DOHH2 (cell line): ENCODE data around the gene PTF1A.

Source experiments
- H3F3A ChIP-seq: fragments of 200-600 bp; sonication (generic), shearing (Covaris generic); 2 replicates; pipeline ENCODE4 v1.6.0; 2016; ENCODE audit warnings: antibody characterized with exemption, mild to moderate bottlenecking; ENCODE audit not compliant: control insufficient read depth, insufficient read depth
- H3K27ac ChIP-seq: fragments of 200-600 bp; sonication (generic); 2 replicates; pipeline ENCODE4 v1.5.1; 2014; ENCODE audit warnings: low read depth, mild to moderate bottlenecking, low read length, moderate library complexity
- H3K27me3 ChIP-seq: fragments of 200-600 bp; sonication (generic); 2 replicates; pipeline ENCODE4 v1.6.1; 2014; ENCODE audit warnings: mild to moderate bottlenecking, low read length, mixed read lengths; ENCODE audit not compliant: control insufficient read depth
- H3K36me3 ChIP-seq: fragments of 200-600 bp; sonication (generic); 2 replicates; pipeline ENCODE4 v1.6.1; 2014; ENCODE audit warnings: mild to moderate bottlenecking, low read length, moderate library complexity, mixed read lengths; ENCODE audit not compliant: control insufficient read depth
- H3K4me1 ChIP-seq: fragments of 200-600 bp; sonication (generic); 2 replicates; pipeline ENCODE4 v1.6.1; 2014; ENCODE audit warnings: mild to moderate bottlenecking, low read length, mixed read lengths; ENCODE audit not compliant: control insufficient read depth
- H3K4me2 ChIP-seq: fragments of 200-600 bp; sonication (generic); 2 replicates; pipeline ENCODE4 v1.6.0; 2014; ENCODE audit warnings: mild to moderate bottlenecking, low read length, moderate library complexity
- H3K4me3 ChIP-seq: fragments of 200-600 bp; sonication (generic); 2 replicates; pipeline ENCODE4 v1.5.1; 2014; ENCODE audit warnings: mild to moderate bottlenecking, low read length, mixed read lengths
- H3K79me2 ChIP-seq: fragments of 200-600 bp; sonication (generic); 2 replicates; pipeline ENCODE4 v1.6.1; 2014; ENCODE audit warnings: mild to moderate bottlenecking, low read length, mixed read lengths; ENCODE audit not compliant: control insufficient read depth
- H3K9me2 ChIP-seq: fragments of 200-600 bp; sonication (generic); replicated peaks from 2 replicates; pipeline ENCODE4 v1.6.1; 2014; ENCODE audit warnings: mild to moderate bottlenecking, low read length, mixed read lengths; ENCODE audit not compliant: control insufficient read depth
- H3K9me3 ChIP-seq: fragments of 200-600 bp; sonication (generic); 2 replicates; pipeline ENCODE4 v1.6.1; 2014; ENCODE audit warnings: antibody characterized with exemption, low read length, mixed read lengths; ENCODE audit not compliant: control insufficient read depth, insufficient read depth
- H4K20me1 ChIP-seq: fragments of 200-600 bp; sonication (generic); 2 replicates; pipeline ENCODE4 v1.6.0; 2014; ENCODE audit warnings: low read depth, mild to moderate bottlenecking, antibody characterized with exemption, low read length, moderate library complexity; ENCODE audit not compliant: control insufficient read depth, insufficient read depth
- EZH2phosphoT487 ChIP-seq: fragments of 200-600 bp; sonication (generic); IDR thresholded peaks from 2 replicates; pipeline ENCODE4 v1.6.1; 2017; ENCODE audit warnings: borderline replicate concordance, mild to moderate bottlenecking, antibody characterized with exemption, low read length, moderate library complexity, mixed read lengths
- TF ChIP-seq, protein P1 (sequence below): fragments of 200-600 bp; sonication (generic); IDR thresholded peaks from one replicate; pipeline ENCODE4 v1.5.1; 2014; ENCODE audit warnings: antibody characterized with exemption, mild to moderate bottlenecking, low read depth, low read length; ENCODE audit not compliant: poor library complexity, severe bottlenecking

Gene PTF1A

DNA sequence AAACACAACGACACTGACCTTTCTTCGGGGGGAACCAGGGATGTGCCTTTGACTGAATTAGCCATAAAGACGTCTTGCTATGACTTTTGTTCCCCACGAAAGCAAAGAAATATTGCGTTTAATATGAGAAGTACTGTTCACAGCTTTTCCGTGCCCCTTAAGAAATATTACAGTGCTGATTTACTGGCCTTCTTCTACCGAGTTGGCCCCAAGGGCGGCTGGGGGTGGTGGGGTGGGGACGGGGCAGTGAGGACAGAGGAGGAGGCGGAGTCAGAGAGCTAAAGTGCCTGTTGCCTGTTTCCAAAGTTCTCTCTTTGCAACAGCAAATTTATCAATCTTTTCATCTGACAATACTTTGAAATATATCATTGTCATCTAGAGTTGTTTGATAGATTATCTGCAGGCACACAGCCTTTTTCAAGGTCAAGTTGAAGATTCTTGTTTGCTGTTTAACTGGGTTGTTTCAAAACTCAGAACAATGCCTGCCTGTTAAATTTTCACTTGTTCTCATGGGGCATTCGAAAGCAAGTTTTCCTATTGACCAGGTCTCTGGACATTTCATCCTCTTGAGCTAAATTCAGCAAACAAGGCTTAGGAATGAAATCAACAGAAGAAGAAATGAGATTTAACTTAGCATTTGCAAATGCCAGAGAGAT lies 9.0 kb downstream of the PTF1A start:
- Histone ChIP-seq H4K20me1 (no peaks in the 10 kb centered on the region), H3K4me2 (no peak overlapping the region), H3K79me2 (no peaks in the 10 kb centered on the region), H3K36me3 (no peaks in the 10 kb centered on the region), H3F3A (no peaks in the 10 kb centered on the region), H3K9me3 (peaks cover 3% of the 10 kb centered on the region; the same call in 1 of the 2 replicates), H3K4me1 (no peaks in the 10 kb centered on the region), H3K27ac (no peak overlapping the region), H3K9me2 (no peaks in the 10 kb centered on the region), H3K4me3 (no peak overlapping the region), H3K27me3 (peaks cover 22% of the 10 kb centered on the region)
- TF ChIP-seq, protein P1, sequence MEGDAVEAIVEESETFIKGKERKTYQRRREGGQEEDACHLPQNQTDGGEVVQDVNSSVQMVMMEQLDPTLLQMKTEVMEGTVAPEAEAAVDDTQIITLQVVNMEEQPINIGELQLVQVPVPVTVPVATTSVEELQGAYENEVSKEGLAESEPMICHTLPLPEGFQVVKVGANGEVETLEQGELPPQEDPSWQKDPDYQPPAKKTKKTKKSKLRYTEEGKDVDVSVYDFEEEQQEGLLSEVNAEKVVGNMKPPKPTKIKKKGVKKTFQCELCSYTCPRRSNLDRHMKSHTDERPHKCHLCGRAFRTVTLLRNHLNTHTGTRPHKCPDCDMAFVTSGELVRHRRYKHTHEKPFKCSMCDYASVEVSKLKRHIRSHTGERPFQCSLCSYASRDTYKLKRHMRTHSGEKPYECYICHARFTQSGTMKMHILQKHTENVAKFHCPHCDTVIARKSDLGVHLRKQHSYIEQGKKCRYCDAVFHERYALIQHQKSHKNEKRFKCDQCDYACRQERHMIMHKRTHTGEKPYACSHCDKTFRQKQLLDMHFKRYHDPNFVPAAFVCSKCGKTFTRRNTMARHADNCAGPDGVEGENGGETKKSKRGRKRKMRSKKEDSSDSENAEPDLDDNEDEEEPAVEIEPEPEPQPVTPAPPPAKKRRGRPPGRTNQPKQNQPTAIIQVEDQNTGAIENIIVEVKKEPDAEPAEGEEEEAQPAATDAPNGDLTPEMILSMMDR, result no peak
- no peak for TF ChIP-seq EZH2phosphoT487

DNA sequence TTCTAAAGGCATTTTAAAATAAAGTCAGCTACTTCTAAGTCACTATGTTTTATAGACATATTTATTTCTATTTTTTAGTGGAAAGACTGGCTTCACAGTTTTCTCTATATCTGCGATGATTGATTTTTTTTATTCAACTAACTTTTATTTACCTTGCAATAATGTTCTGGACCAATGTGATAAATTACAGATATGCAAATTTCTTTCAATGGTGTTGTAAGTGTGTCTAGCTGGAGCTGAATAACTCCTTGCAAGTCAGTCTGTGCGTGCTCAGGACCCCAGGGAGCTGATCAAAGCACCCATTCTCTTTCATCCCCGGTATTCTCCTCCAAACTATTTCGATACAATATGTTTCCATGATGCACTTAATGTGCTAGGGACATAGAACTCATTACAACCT lies 9.7 kb downstream of the PTF1A start:
- TF ChIP-seq, protein P1, result no peak
- peaks cover 3% of the 10 kb centered on the region; the same call in 1 of the 2 replicates for H3K9me3 ChIP-seq
- no peaks in the 10 kb centered on the region for H3F3A ChIP-seq
- H4K20me1 ChIP-seq, result no peaks in the 10 kb centered on the region
- H3K4me2 ChIP-seq, result no peak overlapping the region
- peaks cover 22% of the 10 kb centered on the region for H3K27me3 ChIP-seq
- H3K27ac ChIP-seq, result no peak overlapping the region
- H3K36me3 ChIP-seq, result no peaks in the 10 kb centered on the region
- H3K4me1 ChIP-seq, result no peaks in the 10 kb centered on the region
- no peaks in the 10 kb centered on the region for H3K9me2 ChIP-seq
- H3K4me3 ChIP-seq, result no peak overlapping the region
- no peaks in the 10 kb centered on the region for H3K79me2 ChIP-seq

DNA sequence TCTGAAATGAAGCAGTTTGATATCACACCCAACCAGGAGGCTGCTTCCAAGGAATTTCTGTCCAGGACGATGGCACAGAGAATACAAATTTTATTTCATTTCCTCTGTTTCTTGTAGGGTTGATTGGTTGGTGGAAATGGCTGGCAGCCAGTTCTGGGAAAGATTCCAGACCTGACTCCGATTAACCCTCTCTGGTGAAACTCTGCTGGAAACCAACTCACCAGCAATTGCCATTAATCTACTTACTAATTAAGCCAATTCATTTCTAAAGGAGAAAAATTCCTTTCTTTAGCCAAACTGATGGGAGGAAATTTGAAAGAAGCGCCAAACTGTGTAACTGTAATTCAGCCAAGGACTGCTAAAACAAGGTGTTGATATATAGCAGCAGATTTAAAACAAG lies 10.7 kb downstream of the PTF1A start:
- H3F3A ChIP-seq, result no peaks in the 10 kb centered on the region
- H3K9me3 ChIP-seq, result peaks cover 3% of the 10 kb centered on the region; the same call in 1 of the 2 replicates
- H3K79me2 ChIP-seq, result no peaks in the 10 kb centered on the region
- H3K27ac ChIP-seq, result no peak overlapping the region
- no peaks in the 10 kb centered on the region for H3K9me2 ChIP-seq
- no peak overlapping the region for H3K4me2 ChIP-seq
- H3K4me1 ChIP-seq, result no peaks in the 10 kb centered on the region
- peaks cover 20% of the 10 kb centered on the region for H3K27me3 ChIP-seq
- no peaks in the 10 kb centered on the region for H4K20me1 ChIP-seq
- no peaks in the 10 kb centered on the region for H3K36me3 ChIP-seq
- H3K4me3 ChIP-seq, result no peak overlapping the region
- no peak for TF ChIP-seq EZH2phosphoT487
- TF ChIP-seq, protein P1, result no peak
